Adrenal gland (tissue), 12 donors: ENCODE measurements around the gene KDM2A. TPM values are rescaled to one million over a fixed set of nuclear protein-coding genes. Genes with fewer than 3 reads are reported as not detected.

ENCODE experiments used
- polyA plus RNA-seq, 3 donors: library from polyadenylated mRNA; stranded (reverse); fragments of 200-250 nt in 2 of 3; fragments of 350-450 nt in 1 of 3; fragmentation: Illumina TruSeq in 1 of 3; extraction: RNeasy Lipid Tissue Mini Kit (QIAGEN cat#74804) in 1 of 3; gene quantifications; one replicate each; pipeline ENCODE4 v1.2.3, GENCODE V29; 2013 to 2014
- total RNA-seq, 9 donors: library from RNA; depleted of rRNA in 4 of 9; stranded (reverse); fragments of >200 nt in 4 of 9; fragments of 120-200 nt in 1 of 9; fragmentation: NEBNext Ultra II Directional in 1 of 9; extraction: Animal tissue kit (Norgen Biotek cat#: 25700) in 1 of 9; gene quantifications; one replicate each; pipeline versions ENCODE4 v1.1.0 to v1.2.4, GENCODE V29; 2013 to 2023
- donor health status: healthy with polysubstance abuse.
- donor health status: Bipolar disorder and iron deficiency.
- donor health status: DM: yes; HTN: yes; CAD: no.
- donor health status: DM: no; HTN: no; CAD: no.
- donor health status: DM: no; HTN: no; CAD: no.
- donor health status: DM: yes; HTN: yes; CAD: no.

KDM2A gene
- total and polyA plus RNA-seq, 12 donors, result 30.6 to 65.3 (median 45.7) TPM

Other genes starting within 250 kb of the KDM2A start
- 100 to 1,000 TPM in 2 of 9 donors, 10 to 100 TPM in 7; 40.6 to 231 (median 85.0) TPM for gene PC, start 160.9 kb upstream of the KDM2A start, total RNA-seq
- 100 to 1,000 TPM in 1 of 3 donors, 10 to 100 TPM in 2; 74.2 to 134 (median 76.7) TPM for gene PC, start 160.9 kb upstream of the KDM2A start, polyA plus RNA-seq
- 10 to 100 TPM in 1 of 9 donors, 1 to 10 TPM in 1, under 1 TPM in 6, not detected in 1; 0.25 to 29.9 (median 0.77) TPM for gene C11orf86, start 144.0 kb upstream of the KDM2A start, total RNA-seq
- 1 to 10 TPM; 1.4 to 6.7 (median 2.7) TPM for gene C11orf86, start 144.0 kb upstream of the KDM2A start, polyA plus RNA-seq
- gene SYT12, start 96.1 kb upstream of the KDM2A start, total RNA-seq, result 10 to 100 TPM in 1 of 9 donors, 1 to 10 TPM in 7, under 1 TPM in 1; 0.67 to 55.6 (median 2.8) TPM
- 10 to 100 TPM in 1 of 3 donors, 1 to 10 TPM in 2; 7.2 to 20.3 (median 7.9) TPM for gene SYT12, start 96.1 kb upstream of the KDM2A start, polyA plus RNA-seq
- gene RHOD, start 62.4 kb upstream of the KDM2A start, total RNA-seq, result 10 to 100 TPM in 2 of 9 donors, 1 to 10 TPM in 7; 1.3 to 52.2 (median 2.8) TPM
- 1 to 10 TPM; 1.8 to 9.9 (median 4.1) TPM for gene RHOD, start 62.4 kb upstream of the KDM2A start, polyA plus RNA-seq
- gene GRK2, start 147.2 kb downstream of the KDM2A start, total RNA-seq, result 10 to 100 TPM; 32.2 to 73.7 (median 59.0) TPM
- 100 to 1,000 TPM in 1 of 3 donors, 10 to 100 TPM in 2; 26.4 to 159 (median 71.3) TPM for gene GRK2, start 147.2 kb downstream of the KDM2A start, polyA plus RNA-seq
- gene ANKRD13D, start 170.0 kb downstream of the KDM2A start, total RNA-seq, result 10 to 100 TPM in 8 of 9 donors, 1 to 10 TPM in 1; 9.2 to 52.9 (median 38.6) TPM
- 100 to 1,000 TPM in 1 of 3 donors, 10 to 100 TPM in 1, 1 to 10 TPM in 1; 8.7 to 205 (median 99.8) TPM for gene ANKRD13D, start 170.0 kb downstream of the KDM2A start, polyA plus RNA-seq
- 10 to 100 TPM in 8 of 9 donors, 1 to 10 TPM in 1; 5.7 to 31.2 (median 25.0) TPM for gene SSH3, start 184.3 kb downstream of the KDM2A start, total RNA-seq
- gene SSH3, start 184.3 kb downstream of the KDM2A start, polyA plus RNA-seq, result 10 to 100 TPM in 2 of 3 donors, 1 to 10 TPM in 1; 4.2 to 35.2 (median 21.8) TPM
- gene POLD4, start 234.3 kb downstream of the KDM2A start, total RNA-seq, result 100 to 1,000 TPM in 4 of 9 donors, 10 to 100 TPM in 5; 60.5 to 166 (median 89.8) TPM
- gene POLD4, start 234.3 kb downstream of the KDM2A start, polyA plus RNA-seq, result 100 to 1,000 TPM in 2 of 3 donors, 10 to 100 TPM in 1; 13.0 to 130 (median 110) TPM